ENCODE results near the gene PIK3C2B. TPM values are rescaled to one million over a fixed set of nuclear protein-coding genes. Genes with fewer than 3 reads are reported as not detected.

The PIK3C2B gene
- total RNA-seq, 1 donor from 2014 or later: 256 TPM

Other genes with a start within 250 kb of the PIK3C2B start
- 3.7 TPM for gene PLEKHA6, start 134.9 kb downstream of the PIK3C2B start, total RNA-seq (ENCODE audit: unreplicated experiment)
- 43.2 TPM for gene PPP1R15B, start 83.0 kb downstream of the PIK3C2B start, total RNA-seq (ENCODE audit: unreplicated experiment)
- 57.8 TPM for gene MDM4, start 21.6 kb upstream of the PIK3C2B start, total RNA-seq (ENCODE audit: unreplicated experiment)
- gene LRRN2, start 190.9 kb upstream of the PIK3C2B start, total RNA-seq (ENCODE audit: unreplicated experiment): 71.1 TPM

Measured in endothelial cell (in vitro differentiated cells).